ENCODE data around the gene RSAD2.
A peak's percentile ranks its signal among the peaks of the same experiment; 100 is the strongest.

Gene RSAD2

DNA sequence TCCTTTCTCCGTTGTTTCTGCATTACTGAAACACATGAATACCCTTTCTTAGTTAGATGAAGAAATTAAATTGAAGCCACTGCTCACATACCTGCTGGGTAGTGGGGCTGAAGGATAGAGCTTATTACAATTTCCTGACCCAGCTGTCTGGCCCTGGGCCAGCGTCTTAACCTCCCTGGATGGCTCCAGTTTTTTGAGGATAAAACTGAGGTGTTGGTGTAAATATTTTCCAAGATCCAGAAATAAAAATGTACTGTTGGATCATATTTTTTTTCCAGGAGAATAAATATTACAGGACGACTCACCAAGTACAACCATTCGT, 43.1 kb downstream of the RSAD2 start:
- no peaks in the 10 kb centered on the region for H3K36me3 Mint-ChIP-seq
- no peaks in the 10 kb centered on the region for H3K9me3 Mint-ChIP-seq
- peaks cover 3% of the 10 kb centered on the region for H3K4me1 Mint-ChIP-seq
- no peak overlapping the region for H3K4me3 Mint-ChIP-seq
- DNase-seq (ENCODE audit: low spot score in 2 of 2) = no peak
- H3K27ac Mint-ChIP-seq = no peak overlapping the region
- peaks cover 2% of the 10 kb centered on the region for H3K27me3 Mint-ChIP-seq
- no peak for ATAC-seq (ENCODE audit: low read depth)

DNA sequence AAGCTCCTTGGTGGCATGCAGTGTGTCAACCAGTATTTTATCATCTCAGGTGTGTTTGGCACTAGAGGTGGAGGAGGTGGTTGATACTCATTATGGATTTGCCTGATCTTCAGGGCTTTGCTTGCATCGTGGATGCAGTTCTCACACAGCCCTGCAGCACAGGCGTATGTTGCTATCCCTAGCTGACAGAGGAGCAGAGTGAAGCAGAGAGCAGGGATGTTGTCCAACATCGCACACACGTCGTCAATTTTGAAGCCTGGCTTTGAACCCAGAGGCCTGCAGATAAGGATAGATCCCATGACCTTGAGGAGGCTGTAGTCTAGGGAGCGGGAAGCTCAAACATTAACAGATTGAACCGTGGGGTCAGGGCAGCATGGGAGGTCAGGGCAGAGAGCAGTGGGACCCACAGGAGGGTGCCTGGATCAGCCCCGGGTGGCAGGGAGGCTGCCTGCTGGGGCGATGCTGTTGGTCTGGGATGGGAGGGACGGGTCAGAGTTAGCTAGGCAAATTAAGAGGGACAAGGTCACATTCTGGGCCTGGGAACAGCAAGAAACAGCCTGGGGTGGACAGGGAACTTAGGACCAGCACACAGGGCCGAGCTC, 43.8 kb downstream of the RSAD2 start:
- H3K4me3 Mint-ChIP-seq = no peak overlapping the region
- peaks cover 3% of the 10 kb centered on the region for H3K4me1 Mint-ChIP-seq
- H3K9me3 Mint-ChIP-seq = no peaks in the 10 kb centered on the region
- peaks cover 2% of the 10 kb centered on the region for H3K27me3 Mint-ChIP-seq
- DNase-seq (ENCODE audit: low spot score in 2 of 2) (no peak), ATAC-seq (ENCODE audit: low read depth) (no peak)
- H3K27ac Mint-ChIP-seq = no peak overlapping the region
- H3K36me3 Mint-ChIP-seq = no peaks in the 10 kb centered on the region

DNA sequence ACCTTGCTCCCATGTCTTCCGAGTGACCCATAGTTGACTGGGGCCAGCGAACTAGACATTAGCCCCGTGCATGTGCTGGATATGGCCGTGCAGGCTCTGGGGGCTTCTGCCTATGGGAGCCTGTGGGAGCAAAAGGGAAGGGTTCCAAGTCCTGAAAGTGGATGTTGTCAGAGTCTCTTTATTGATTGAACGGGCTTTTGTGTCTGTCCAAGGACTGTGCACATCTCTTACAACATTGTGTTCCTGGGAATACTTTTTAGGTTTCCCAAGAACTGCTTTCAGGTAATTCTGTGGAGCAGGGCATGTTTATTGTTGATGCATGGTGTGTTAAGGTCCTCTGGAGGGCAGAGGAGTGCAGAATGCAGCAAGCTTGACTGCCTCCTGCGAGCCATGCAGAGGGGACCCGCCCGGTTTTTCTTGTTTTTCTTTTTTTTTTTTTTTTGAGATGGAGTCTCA, 44.7 kb downstream of the RSAD2 start:
- Mint-ChIP-seq H3K4me1 (peaks cover 3% of the 10 kb centered on the region), H3K27ac (no peak overlapping the region), H3K4me3 (no peak overlapping the region), H3K36me3 (no peaks in the 10 kb centered on the region), H3K9me3 (no peaks in the 10 kb centered on the region), H3K27me3 (peaks cover 2% of the 10 kb centered on the region)
- DNase-seq (ENCODE audit: low spot score in 2 of 2) = no peak
- no peak for ATAC-seq (ENCODE audit: low read depth)

DNA sequence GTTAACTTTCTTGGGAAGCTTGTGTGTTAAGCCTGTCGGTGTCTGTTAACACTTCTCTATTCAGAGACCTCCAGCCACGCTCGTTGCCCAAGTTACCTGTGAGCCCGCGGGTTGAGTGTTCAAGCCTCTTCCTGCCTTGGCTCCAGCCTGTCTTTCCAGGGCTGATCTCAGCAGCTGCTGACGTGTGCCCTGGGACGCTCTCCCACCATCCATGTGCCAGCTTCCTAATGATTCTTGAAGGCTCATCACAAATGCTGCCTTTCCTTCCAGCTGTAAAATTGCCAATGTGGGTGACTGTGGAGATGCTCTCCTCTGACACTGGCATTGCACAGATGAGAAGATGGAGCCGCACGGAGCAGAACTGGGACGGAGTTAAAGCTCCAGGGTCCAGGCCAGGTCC, 45.7 kb downstream of the RSAD2 start:
- H3K27me3 Mint-ChIP-seq = peaks cover 2% of the 10 kb centered on the region
- peaks cover 3% of the 10 kb centered on the region for H3K4me1 Mint-ChIP-seq
- peaks cover 2% of the 10 kb centered on the region for H3K36me3 Mint-ChIP-seq
- peaks cover 1% of the 10 kb centered on the region for H3K9me3 Mint-ChIP-seq
- H3K27ac Mint-ChIP-seq = no peak overlapping the region
- DNase-seq (ENCODE audit: low spot score in 2 of 2) (no peak), ATAC-seq (ENCODE audit: low read depth) (no peak)
- no peak overlapping the region for H3K4me3 Mint-ChIP-seq

DNA sequence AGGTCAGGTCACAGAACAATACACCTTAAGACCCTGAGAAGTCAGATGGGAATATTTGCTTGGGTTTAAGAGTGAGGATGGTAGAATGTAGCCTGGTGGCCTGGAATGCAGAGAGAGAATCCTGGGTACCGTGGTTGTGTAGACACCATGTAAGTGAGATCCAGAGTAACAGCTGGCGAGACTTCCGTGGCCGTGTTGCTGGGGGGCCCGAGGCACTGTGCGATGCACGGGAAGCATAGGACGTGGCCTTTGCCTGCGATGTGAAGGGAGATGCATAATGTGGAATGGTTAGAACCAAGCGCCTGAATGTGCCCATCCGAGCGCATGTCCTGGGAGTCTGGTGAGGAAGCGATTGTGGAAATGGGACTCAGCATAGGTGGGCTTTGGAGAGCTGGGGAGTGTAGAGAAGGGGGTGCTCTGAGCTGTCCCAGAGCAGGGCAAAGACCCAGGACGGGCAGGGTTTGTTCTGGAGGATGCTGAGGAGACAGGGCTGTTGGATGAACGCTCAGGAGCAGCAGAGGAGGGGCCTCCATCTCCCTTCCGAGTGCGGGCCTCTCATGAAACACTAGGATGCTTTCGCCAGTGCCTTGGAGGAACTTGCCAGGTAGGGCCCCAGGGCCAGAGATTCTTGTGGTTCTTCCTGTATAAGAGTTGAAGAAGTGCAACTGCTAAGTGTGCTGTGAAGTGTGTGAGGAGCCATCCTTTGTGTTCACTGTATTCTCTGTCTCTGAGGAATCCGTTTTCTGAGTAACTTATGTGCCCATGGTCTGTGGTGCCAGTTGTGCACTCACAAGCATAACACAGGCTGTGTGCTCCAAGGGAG, 46.7 kb downstream of the RSAD2 start:
- Mint-ChIP-seq H3K9me3 (peaks cover 1% of the 10 kb centered on the region), H3K27ac (peak overlapping the region; percentile 2), H3K36me3 (peaks cover 3% of the 10 kb centered on the region), H3K27me3 (peaks cover 2% of the 10 kb centered on the region), H3K4me3 (no peak overlapping the region), H3K4me1 (peaks cover 3% of the 10 kb centered on the region)
- no peak for DNase-seq (ENCODE audit: low spot score in 2 of 2)
- ATAC-seq (ENCODE audit: low read depth) = no peak

DNA sequence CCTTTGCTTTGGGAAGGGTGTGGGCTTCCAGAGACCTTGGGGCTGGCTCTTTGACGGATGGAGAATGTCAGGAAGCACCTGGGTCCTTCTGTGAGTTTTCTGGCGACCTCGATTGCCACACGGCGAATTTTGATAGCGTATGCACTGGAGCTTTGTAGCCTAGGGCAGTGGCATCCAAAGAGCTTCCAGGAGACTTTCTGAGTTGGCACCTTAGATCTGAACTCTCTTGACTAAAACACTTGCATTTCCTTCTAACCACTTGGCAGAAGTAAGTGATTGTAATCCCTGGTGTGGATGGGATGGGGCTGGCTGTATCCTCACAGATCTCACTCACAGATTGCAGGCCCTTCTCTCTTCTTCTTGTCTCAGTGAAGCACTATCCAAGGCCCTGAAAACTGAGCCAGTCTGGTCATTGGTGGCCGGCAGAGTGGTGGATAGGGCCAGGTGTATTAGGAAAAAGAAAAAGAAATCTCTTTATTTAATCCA, 47.4 kb downstream of the RSAD2 start:
- Mint-ChIP-seq H3K27ac (no peak overlapping the region), H3K27me3 (peaks cover 2% of the 10 kb centered on the region), H3K36me3 (peaks cover 3% of the 10 kb centered on the region), H3K9me3 (peaks cover 1% of the 10 kb centered on the region), H3K4me1 (peaks cover 3% of the 10 kb centered on the region), H3K4me3 (no peak overlapping the region)
- DNase-seq (ENCODE audit: low spot score in 2 of 2) = no peak
- ATAC-seq (ENCODE audit: low read depth) = no peak

DNA sequence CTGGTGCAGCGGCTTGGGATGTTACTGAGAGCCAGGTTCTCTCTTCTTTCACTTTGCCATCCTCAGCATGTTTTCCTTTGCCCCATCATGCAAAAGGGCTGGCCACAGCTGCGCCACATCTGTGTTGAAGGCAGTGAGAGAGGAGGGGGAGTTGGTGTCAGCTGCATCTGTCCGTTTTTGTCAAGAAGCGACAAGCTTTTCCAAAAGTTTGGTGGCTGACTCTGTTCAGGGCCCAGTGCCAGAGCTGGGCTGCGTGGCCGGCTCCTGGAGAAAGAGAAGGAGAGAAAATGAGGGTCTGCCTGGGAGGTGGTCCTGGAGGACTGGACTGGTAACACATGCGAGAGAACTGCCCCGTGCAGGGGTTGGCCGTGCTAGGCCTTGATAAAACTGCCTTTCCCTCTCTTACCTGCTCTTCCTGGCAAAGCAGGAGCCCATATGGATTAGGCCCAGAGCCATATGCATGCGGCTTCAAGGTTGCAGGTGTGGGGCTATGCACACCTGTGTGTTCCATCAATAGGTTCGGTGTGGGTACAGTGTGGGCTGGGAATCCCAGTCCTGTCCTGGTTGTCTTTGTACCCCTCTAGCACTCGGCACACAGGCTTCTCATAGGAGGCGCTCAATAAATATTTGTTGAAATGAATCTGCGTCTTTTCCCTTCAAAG, 48.6 kb downstream of the RSAD2 start:
- no peak overlapping the region for H3K27ac Mint-ChIP-seq
- ATAC-seq (ENCODE audit: low read depth) (no peak), DNase-seq (ENCODE audit: low spot score in 2 of 2) (no peak)
- peaks cover 1% of the 10 kb centered on the region for H3K27me3 Mint-ChIP-seq
- H3K4me1 Mint-ChIP-seq = peaks cover 3% of the 10 kb centered on the region
- peaks cover 3% of the 10 kb centered on the region for H3K36me3 Mint-ChIP-seq
- H3K9me3 Mint-ChIP-seq = peaks cover 1% of the 10 kb centered on the region
- H3K4me3 Mint-ChIP-seq = no peak overlapping the region

DNA sequence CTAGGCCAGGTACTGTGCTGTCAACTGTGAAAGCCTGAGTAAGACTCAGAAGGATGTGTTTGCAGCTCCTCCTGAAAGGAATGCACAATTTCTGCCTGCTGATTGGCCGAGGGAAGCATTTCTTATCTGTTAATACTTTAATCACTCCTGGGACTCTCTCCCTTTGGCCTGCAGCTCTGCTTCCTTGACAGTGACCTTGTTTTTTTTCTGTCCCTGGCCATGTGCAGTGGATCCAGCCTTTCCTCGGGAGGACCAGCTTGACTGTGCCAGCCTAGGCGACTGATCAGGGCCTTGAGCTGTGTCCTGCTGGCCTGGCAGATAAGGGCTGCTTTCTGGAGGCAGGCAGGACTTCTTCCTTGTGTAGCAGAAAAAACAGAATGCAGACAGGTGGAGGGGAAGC, 49.6 kb downstream of the RSAD2 start:
- ATAC-seq (ENCODE audit: low read depth) = no peak

DNA sequence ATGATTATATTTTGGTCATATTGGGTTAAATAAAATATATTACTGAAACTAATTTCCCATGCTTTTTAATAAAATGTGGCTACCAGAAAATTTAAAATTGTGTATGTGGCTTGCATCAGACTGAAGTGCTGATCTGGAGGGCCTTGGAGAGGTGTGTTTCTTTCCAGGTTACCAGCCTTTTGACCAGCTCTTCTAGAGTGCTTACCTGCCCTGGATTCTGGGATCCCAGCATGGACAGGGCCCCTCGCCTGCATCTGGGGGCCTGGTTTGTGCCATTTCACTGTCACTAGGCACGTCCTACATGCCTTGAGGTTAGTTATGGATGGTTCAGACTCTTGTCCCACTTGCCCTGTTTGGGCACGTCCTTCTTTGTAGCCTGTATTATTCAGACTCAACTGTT, 50.2 kb downstream of the RSAD2 start:
- H3K27ac Mint-ChIP-seq = no peak overlapping the region
- no peaks in the 10 kb centered on the region for H3K27me3 Mint-ChIP-seq
- peaks cover 3% of the 10 kb centered on the region for H3K4me1 Mint-ChIP-seq
- no peak for DNase-seq (ENCODE audit: low spot score in 2 of 2)
- no peak for ATAC-seq (ENCODE audit: low read depth)
- H3K36me3 Mint-ChIP-seq = peaks cover 3% of the 10 kb centered on the region
- H3K9me3 Mint-ChIP-seq = peaks cover 1% of the 10 kb centered on the region
- no peak overlapping the region for H3K4me3 Mint-ChIP-seq

More for the DNA sequence above, 49.6 kb downstream of the RSAD2 start:
- H3K4me1 Mint-ChIP-seq = peaks cover 3% of the 10 kb centered on the region
- H3K9me3 Mint-ChIP-seq = peaks cover 1% of the 10 kb centered on the region
- no peak overlapping the region for H3K27ac Mint-ChIP-seq
- DNase-seq (ENCODE audit: low spot score in 2 of 2) = no peak
- peaks cover 3% of the 10 kb centered on the region for H3K36me3 Mint-ChIP-seq
- no peak overlapping the region for H3K4me3 Mint-ChIP-seq
- no peaks in the 10 kb centered on the region for H3K27me3 Mint-ChIP-seq

DNA sequence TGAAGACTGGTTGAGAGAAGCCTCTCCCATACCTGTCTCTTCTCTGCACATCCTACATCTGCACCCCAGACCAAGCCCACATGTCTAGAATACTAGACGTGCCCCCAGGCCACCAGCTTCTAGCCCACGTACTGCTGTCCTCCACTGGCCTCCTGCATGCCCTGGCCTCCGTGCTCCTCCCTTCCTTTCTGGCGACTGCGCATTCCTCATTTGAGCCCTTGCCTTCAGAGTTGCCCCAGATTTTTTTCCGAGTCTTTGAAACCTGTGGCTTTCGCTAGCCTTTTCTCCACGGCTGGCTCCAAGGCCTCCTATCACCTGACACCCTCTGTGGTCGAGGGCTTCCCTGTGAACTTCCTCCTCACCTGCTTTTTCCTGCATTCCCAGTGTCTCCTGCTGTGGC, 50.9 kb downstream of the RSAD2 start:
- Mint-ChIP-seq H3K4me3 (no peak overlapping the region), H3K4me1 (peaks cover 3% of the 10 kb centered on the region), H3K36me3 (peaks cover 3% of the 10 kb centered on the region), H3K9me3 (peaks cover 1% of the 10 kb centered on the region), H3K27me3 (no peaks in the 10 kb centered on the region), H3K27ac (no peak overlapping the region)
- ATAC-seq (ENCODE audit: low read depth) (no peak), DNase-seq (ENCODE audit: low spot score in 2 of 2) (no peak)

DNA sequence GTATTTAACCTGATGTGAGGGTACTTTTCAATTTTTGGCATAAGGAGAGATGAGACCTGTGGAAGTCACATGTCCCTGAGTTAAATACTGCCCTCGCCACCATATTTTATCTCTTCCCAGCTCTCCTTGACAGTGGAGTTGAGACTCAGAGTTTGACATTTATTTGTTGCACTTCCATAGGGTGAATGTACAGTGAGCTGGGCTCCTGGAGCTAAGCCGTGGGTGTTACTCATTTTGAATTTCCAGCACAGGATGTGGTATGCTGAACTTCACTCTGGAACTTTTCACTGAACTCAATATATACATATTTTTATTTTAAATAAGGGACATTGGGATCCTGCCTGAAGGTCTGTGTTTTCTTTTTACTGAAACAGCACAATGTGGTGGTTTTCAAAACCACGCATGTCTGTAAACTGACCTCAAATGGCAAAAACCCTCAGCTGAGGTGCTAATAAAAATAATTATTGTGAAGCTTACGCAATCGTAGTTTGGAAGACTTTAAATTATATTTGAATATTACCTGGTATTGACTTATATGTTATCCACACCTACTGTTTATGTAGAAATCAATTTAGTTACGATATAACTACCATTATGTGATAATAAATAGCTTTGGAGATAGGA, 51.7 kb downstream of the RSAD2 start:
- Mint-ChIP-seq H3K27ac (no peak overlapping the region), H3K4me1 (peaks cover under 1% of the 10 kb centered on the region)

DNA sequence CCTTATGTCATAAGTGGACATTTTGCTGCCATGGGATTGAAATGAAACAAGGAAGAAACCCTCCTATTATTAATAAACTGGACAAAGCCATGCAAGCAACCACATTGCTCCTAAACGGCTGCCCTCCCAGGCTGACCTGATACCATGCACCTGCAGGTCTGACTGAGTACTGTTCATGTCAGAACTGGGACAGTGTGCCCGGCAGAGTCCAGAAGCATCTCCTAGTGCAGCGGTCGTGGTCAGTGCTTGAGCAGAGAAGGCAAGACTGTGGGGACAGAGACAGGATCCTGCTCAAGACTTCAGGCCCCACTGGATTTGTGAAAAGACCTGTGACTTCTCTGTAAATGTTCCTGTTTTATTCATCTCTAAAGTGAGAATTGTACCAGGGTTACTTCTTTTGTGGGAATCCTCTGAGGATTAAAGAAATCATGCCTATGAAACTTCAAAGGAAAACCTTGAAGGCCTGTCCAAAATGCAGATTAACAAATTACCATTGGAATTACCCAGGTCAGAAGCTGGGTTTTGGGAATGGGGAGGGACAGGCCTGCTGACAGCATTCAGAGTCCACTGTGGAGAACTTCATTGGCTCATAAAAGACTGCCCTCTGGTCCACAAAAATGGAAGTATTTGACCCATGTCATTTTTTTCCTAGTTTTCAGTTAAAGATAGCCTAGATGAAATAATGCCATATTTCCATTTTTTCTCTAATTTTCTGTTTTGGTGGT, 53.5 kb downstream of the RSAD2 start:
- no peak overlapping the region for H3K27ac Mint-ChIP-seq
- no peak overlapping the region for H3K4me3 Mint-ChIP-seq
- peaks cover 5% of the 10 kb centered on the region for H3K36me3 Mint-ChIP-seq
- H3K9me3 Mint-ChIP-seq = peaks cover 3% of the 10 kb centered on the region
- H3K4me1 Mint-ChIP-seq = peaks cover 6% of the 10 kb centered on the region
- no peak for DNase-seq (ENCODE audit: low spot score in 2 of 2)
- no peaks in the 10 kb centered on the region for H3K27me3 Mint-ChIP-seq
- ATAC-seq (ENCODE audit: low read depth) = no peak

More for the DNA sequence above, 51.7 kb downstream of the RSAD2 start:
- no peaks in the 10 kb centered on the region for H3K27me3 Mint-ChIP-seq
- no peak overlapping the region for H3K4me3 Mint-ChIP-seq
- H3K36me3 Mint-ChIP-seq = peaks cover 3% of the 10 kb centered on the region
- peaks cover 1% of the 10 kb centered on the region for H3K9me3 Mint-ChIP-seq
- ATAC-seq (ENCODE audit: low read depth) (no peak), DNase-seq (ENCODE audit: low spot score in 2 of 2) (no peak)

DNA sequence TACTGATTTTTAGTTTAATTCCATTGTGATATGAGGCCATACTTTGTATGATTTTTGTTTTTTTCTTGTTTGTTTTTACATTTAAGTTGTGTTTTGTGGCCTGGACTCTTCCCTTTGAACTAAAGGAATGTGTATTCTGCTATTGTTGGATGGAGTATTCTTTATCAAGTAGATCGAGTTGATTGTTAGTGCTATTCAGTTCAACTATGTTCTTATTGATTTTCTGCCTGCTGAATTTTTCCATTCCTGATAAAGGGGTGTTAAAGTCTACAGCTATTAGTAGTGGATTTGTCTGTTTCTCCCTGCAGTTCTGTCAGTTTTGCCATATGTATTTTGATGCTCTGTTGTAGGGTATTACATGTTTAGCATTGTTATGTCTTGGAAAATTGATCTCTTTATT, 54.2 kb downstream of the RSAD2 start:
- no peak overlapping the region for H3K4me3 Mint-ChIP-seq
- no peak overlapping the region for H3K27ac Mint-ChIP-seq
- no peaks in the 10 kb centered on the region for H3K27me3 Mint-ChIP-seq
- peaks cover 6% of the 10 kb centered on the region for H3K4me1 Mint-ChIP-seq
- no peak for ATAC-seq (ENCODE audit: low read depth)
- H3K9me3 Mint-ChIP-seq = peaks cover 3% of the 10 kb centered on the region
- no peak for DNase-seq (ENCODE audit: low spot score in 2 of 2)
- peaks cover 5% of the 10 kb centered on the region for H3K36me3 Mint-ChIP-seq

Data from memory B cell (primary cell).